HepG2 (cell line): ENCODE data around the gene SULT2B1. TPM values are rescaled to one million over a fixed set of nuclear protein-coding genes. Genes with fewer than 3 reads are reported as not detected.

Source experiments
- ATAC-seq: fragments of 200-7000 bp; cut with Tn5 transposase; 3 replicates; pipeline ENCODE4 v1.9.1; 2020; ENCODE audit warnings: mild to moderate bottlenecking, moderate library complexity
- BruUV-seq: library from RNA; stranded (reverse); fragments of 400-500 nt; replicated peaks from 2 replicates; lab custom pipeline; 2021; lab: Mats Ljungman, UMichigan
- CTCF ChIA-PET: fragments of 300-600 bp; formaldehyde crosslinking; extraction: SDS; loops from one replicate; lab custom pipeline; 2021; ENCODE audit warnings: low total read pairs, inconsistent platforms, low intra/inter-chr PET ratio; lab: Yijun Ruan, JAX
- POLR2A ChIA-PET: fragments of 350-600 bp; sonication (Branson Sonifier 250); formaldehyde crosslinking; loops from one replicate; lab custom pipeline; 2020; ENCODE audit warnings: antibody characterized with exemption, inconsistent platforms; lab: Yijun Ruan, JAX
- DNase-seq: peaks from one replicate; pipeline ENCODE4 v3.0.0-alpha.2; 2015; ENCODE audit warnings: low spot score
- FAIRE-seq: peaks from 3 replicates; lab custom pipeline; 2011; peaks lifted over from hg19 to GRCh38; lab: Jason Lieb, UNC
- H2AFZ ChIP-seq: one replicate; pipeline ENCODE4 v1.6.1; 2011; ENCODE audit warnings: low read length, inconsistent platforms
- H3K27ac ChIP-seq: fragments of 300-600 bp; 3 replicates; pipeline ENCODE4 v1.8.0; 2011; ENCODE audit warnings: mixed run types, mild to moderate bottlenecking, mixed read lengths, low read length, inconsistent platforms; ENCODE audit not compliant: insufficient read depth; ENCODE audit errors: extremely low read length
- H3K27me3 ChIP-seq, 2 experiments: fragments of 200-600 bp in 1 of 2; 2 replicates in 1 of 2; 3 replicates in 1 of 2; pipeline versions ENCODE4 v1.6.0 to v1.8.0; 2011; ENCODE audit warnings: low read length in 2 of 2, mild to moderate bottlenecking in 2 of 2, moderate library complexity in 2 of 2, inconsistent platforms in 1 of 2; ENCODE audit not compliant: insufficient read depth in 2 of 2, control insufficient read depth in 1 of 2
- H3K36me3 ChIP-seq, 2 experiments: fragments of 200-600 bp in 1 of 2; replicated peaks in 1 of 2; 2 replicates in 1 of 2; 3 replicates in 1 of 2; pipeline versions ENCODE4 v1.5.1 to v1.8.0; 2011; ENCODE audit warnings: low read length in 2 of 2, inconsistent platforms in 1 of 2; ENCODE audit not compliant: insufficient read depth in 2 of 2, control insufficient read depth in 1 of 2
- H3K4me1 ChIP-seq: 2 replicates; pipeline ENCODE4 v1.5.1; 2012; ENCODE audit warnings: low read length, inconsistent platforms; ENCODE audit not compliant: insufficient read depth
- H3K4me2 ChIP-seq: 2 replicates; pipeline ENCODE4 v1.6.0; 2011; ENCODE audit warnings: low read depth, low read length, inconsistent platforms
- H3K4me3 ChIP-seq, 3 experiments: fragments of 200-600 bp in 1 of 3; sonication (generic), shearing (Covaris generic) in 1 of 3; replicated peaks in 1 of 3; 2 replicates each; pipeline ENCODE4 v1.5.1; 2011 to 2016; ENCODE audit warnings: low read length in 3 of 3, inconsistent platforms in 2 of 3, low read depth in 2 of 3, mild to moderate bottlenecking in 2 of 3, control low read depth in 1 of 3, mixed read lengths in 1 of 3; ENCODE audit not compliant: insufficient read depth in 1 of 3
- H3K79me2 ChIP-seq: one replicate; pipeline ENCODE4 v1.6.1; 2011; ENCODE audit warnings: low read length, inconsistent platforms; ENCODE audit not compliant: insufficient read depth
- H3K9ac ChIP-seq: 2 replicates; pipeline ENCODE4 v1.6.0; 2011; ENCODE audit warnings: mild to moderate bottlenecking, low read depth, low read length, inconsistent platforms; ENCODE audit not compliant: insufficient read depth
- H3K9me3 ChIP-seq: 2 replicates; pipeline ENCODE4 v1.5.1; 2012; ENCODE audit warnings: mild to moderate bottlenecking, low read length
- H4K20me1 ChIP-seq: 2 replicates; pipeline ENCODE4 v1.6.0; 2011; ENCODE audit warnings: inconsistent platforms, mild to moderate bottlenecking, low read length, moderate library complexity; ENCODE audit not compliant: insufficient read depth
- ARHGAP35 ChIP-seq: sonication (generic); formaldehyde crosslinking; IDR thresholded peaks from 2 replicates; pipeline ENCODE4 v1.9.0; 2022; ENCODE audit warnings: mild to moderate bottlenecking, inconsistent platforms, moderate library complexity, missing genetic modification reagents, borderline replicate concordance
- CHD2 ChIP-seq: IDR thresholded peaks from 2 replicates; pipeline ENCODE4 v1.6.1; 2011; ENCODE audit warnings: low read depth, low read length, improper control_type of control experiment
- FLYWCH1 ChIP-seq: sonication (generic); formaldehyde crosslinking; IDR thresholded peaks from 2 replicates; pipeline ENCODE4 v1.8.1; 2023; ENCODE audit warnings: mild to moderate bottlenecking, missing genetic modification reagents
- GATAD2A ChIP-seq: IDR thresholded peaks from 2 replicates; pipeline ENCODE4 v1.6.1; 2016
- KLF6 ChIP-seq: IDR thresholded peaks from 2 replicates; pipeline ENCODE4 v1.8.0; 2016; ENCODE audit warnings: missing biosample characterization, missing genetic modification reagents
- NKX3-1 ChIP-seq: sonication (generic); formaldehyde crosslinking; IDR thresholded peaks from 2 replicates; pipeline ENCODE4 v1.5.0; 2020; ENCODE audit warnings: missing genetic modification reagents
- RBAK ChIP-seq: sonication (generic); formaldehyde crosslinking; IDR thresholded peaks from 2 replicates; pipeline ENCODE4 v1.5.1; 2020; ENCODE audit warnings: mild to moderate bottlenecking, missing genetic modification reagents
- THAP11 ChIP-seq: IDR thresholded peaks from 2 replicates; pipeline ENCODE4 v1.6.1; 2016; ENCODE audit warnings: missing biosample characterization, missing genetic modification reagents
- ZIK1 ChIP-seq: sonication (generic); formaldehyde crosslinking; IDR thresholded peaks from 2 replicates; pipeline ENCODE4 v1.5.0; 2020; ENCODE audit warnings: mild to moderate bottlenecking, low read depth, missing genetic modification reagents, borderline replicate concordance
- ZKSCAN8 ChIP-seq: IDR thresholded peaks from 2 replicates; pipeline ENCODE4 v1.6.1; 2016; ENCODE audit warnings: borderline replicate concordance, missing genetic modification reagents, missing compliant biosample characterization
- ZNF121 ChIP-seq: sonication (generic); formaldehyde crosslinking; IDR thresholded peaks from 2 replicates; pipeline ENCODE4 v1.5.0; 2020; ENCODE audit warnings: mild to moderate bottlenecking, missing genetic modification reagents
- ZNF224 ChIP-seq: sonication (generic); formaldehyde crosslinking; IDR thresholded peaks from 2 replicates; pipeline ENCODE4 v1.5.0; 2020; ENCODE audit warnings: mild to moderate bottlenecking, missing genetic modification reagents
- ZNF260 ChIP-seq: sonication (generic); formaldehyde crosslinking; IDR thresholded peaks from 2 replicates; pipeline ENCODE4 v1.4.0; 2020; ENCODE audit warnings: missing genetic modification reagents, low read depth, mild to moderate bottlenecking, borderline replicate concordance
- ZNF460 ChIP-seq: sonication (generic); formaldehyde crosslinking; IDR thresholded peaks from 2 replicates; pipeline ENCODE4 v1.5.1; 2020; ENCODE audit warnings: missing genetic modification reagents, mild to moderate bottlenecking, borderline replicate concordance
- ZNF549 ChIP-seq: sonication (generic); formaldehyde crosslinking; IDR thresholded peaks from 2 replicates; pipeline ENCODE4 v1.5.0; 2020; ENCODE audit warnings: missing genetic modification reagents
- ZNF629 ChIP-seq: sonication (generic); formaldehyde crosslinking; conservative IDR thresholded peaks from 2 replicates; pipeline ENCODE4 v1.5.0; 2020; ENCODE audit warnings: missing genetic modification reagents
- ZSCAN22 ChIP-seq: sonication (generic); formaldehyde crosslinking; IDR thresholded peaks from 2 replicates; pipeline ENCODE4 v1.4.0; 2020; ENCODE audit warnings: mild to moderate bottlenecking, missing genetic modification reagents
- WGBS: methylation state at CpG from one replicate; pipeline ENCODE4 v1.1.6; 2017; ENCODE audit warnings: low lambda C conversion rate; 5-methylcytosine and 5-hydroxymethylcytosine counted together
- in situ Hi-C: cut with HindIII; loops from 2 replicates; pipeline ENCODE4 v1.10.0; 2017; ENCODE audit warnings: low pct_unique_long_range_greater_than_20kb; ENCODE audit not compliant: extremely low pct_ligation_motif_present
- intact Hi-C: fragments of 100-400 bp; cut with micrococcal nuclease; formaldehyde crosslinking; loops from one replicate; pipeline ENCODE4 v1.10.0; 2022; ENCODE audit not compliant: unreplicated experiment
- polyA plus RNA-seq, 8 experiments: library from polyadenylated mRNA; depleted of rRNA in 3 of 8; stranded (reverse) in 7 of 8; unstranded in 1 of 8; fragments of >200 nt; fragmentation: Illumina TruSeq in 4 of 8; extraction: Trizol in 4 of 8; gene quantifications; 2 replicates each; pipeline versions ENCODE4 v1.2.1 to v1.2.3, GENCODE V29; 2011 to 2016; ENCODE audit warnings: low read depth in 4 of 8, missing spikeins in 1 of 8, mixed read lengths in 1 of 8; ENCODE audit not compliant: insufficient read depth in 1 of 8
- total RNA-seq, 5 experiments: library from RNA; depleted of rRNA; stranded (reverse); fragments of >200 nt; fragmentation: Illumina TruSeq; extraction: Trizol; gene quantifications; 2 replicates each; pipeline ENCODE4 v1.2.3, GENCODE V29; 2016; ENCODE audit warnings: low read depth in 1 of 5
- TF ChIP-seq, protein P1 (sequence below): sonication (generic); formaldehyde crosslinking; IDR thresholded peaks from 2 replicates; pipeline ENCODE4 v1.4.0; 2020; ENCODE audit warnings: missing genetic modification reagents
- TF ChIP-seq, protein P2 (sequence below): sonication (generic); formaldehyde crosslinking; IDR thresholded peaks from 2 replicates; pipeline ENCODE4 v1.4.0; 2020; ENCODE audit warnings: mild to moderate bottlenecking, missing genetic modification reagents

Gene SULT2B1
- total and polyA plus RNA-seq, 2 of the 13 experiments (the other 11 are each of a cell fraction or from before 2014, with no cell fraction given) = 0.13 TPM; not detected in 1

DNA sequence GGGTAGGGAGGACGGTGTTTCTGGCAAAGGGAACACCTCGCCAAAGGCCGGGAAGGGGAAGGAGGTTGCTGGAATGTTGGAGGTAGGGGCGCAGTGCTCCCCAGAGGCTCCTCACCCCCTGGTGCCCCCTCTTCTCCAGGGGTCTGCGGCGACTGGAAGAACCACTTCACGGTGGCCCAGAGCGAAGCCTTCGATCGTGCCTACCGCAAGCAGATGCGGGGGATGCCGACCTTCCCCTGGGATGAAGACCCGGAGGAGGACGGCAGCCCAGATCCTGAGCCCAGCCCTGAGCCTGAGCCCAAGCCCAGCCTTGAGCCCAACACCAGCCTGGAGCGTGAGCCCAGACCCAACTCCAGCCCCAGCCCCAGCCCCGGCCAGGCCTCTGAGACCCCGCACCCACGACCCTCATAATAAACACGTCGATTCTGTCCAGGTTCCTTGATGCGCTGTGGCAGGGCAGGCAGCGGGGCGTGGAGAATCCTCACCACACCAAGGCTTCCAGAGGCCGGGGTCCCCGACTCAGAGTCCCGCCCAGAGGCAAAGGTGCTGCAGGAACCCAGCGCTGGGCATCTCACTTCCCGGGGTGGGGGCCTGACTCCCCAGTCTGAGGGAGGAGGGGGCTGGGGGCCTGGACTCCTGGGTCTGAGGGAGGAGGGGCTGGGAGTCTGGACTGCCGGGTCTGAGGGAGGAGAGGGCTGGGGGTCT is 47.2 kb downstream of the SULT2B1 start (continued):
- no peak for TF ChIP-seq FLYWCH1 (CRISPR knock-in tag)
- TF ChIP-seq ZNF629 (CRISPR knock-in tag) = no peak
- TF ChIP-seq KLF6 (CRISPR knock-in tag) = no peak

DNA sequence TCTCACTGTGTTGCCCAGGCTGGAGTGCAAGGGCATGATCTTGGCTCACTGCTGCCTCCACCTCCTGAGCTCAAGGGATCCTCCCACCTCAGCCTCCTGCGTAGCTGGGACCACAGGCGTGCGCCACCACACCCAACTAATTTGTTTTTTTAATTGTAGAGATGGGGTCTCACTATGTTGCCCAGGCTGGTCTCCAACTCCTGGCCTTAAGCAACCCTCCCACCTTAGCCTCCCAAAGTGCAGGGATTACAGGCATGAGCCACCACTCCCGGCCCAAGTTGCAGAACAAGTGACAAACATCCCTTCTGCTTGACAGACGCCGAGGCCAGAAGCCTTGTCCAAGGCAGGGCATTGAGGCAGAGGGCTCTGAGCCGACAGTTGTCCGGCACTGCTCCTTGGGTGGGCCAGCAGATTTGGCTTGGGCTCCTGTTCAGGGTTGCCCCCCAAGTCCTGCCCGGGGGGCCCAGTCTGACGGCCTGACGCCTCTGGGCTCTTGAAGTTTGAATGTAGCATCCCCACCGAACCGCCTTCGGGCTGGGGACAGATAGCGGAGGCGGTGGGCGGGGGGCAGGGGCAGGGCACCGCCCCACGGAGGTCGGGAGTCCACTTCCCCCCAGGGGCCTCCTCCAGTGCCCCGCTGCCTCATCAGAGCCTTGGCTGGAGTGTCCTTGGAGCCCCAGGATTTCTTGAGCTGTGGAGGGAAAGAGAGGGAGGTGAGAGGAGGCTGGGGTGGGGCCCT is 48.9 kb downstream of the SULT2B1 start:
- Histone ChIP-seq H3K9me3 (no peaks in the 10 kb centered on the region), H2AFZ (no peak overlapping the region), H3K27ac (no peak overlapping the region), H3K27me3 (peaks cover 0 to 12% of the 10 kb centered on the region in 2 experiments; a peak in 2 of 5 replicates), H3K4me3 (no peak overlapping the region), H3K36me3 (no peaks in the 10 kb centered on the region), H3K4me1 (0 out of 2 replicates have a peak, but pooled peaks cover 6% of the 10 kb centered on the region), H3K79me2 (no peaks in the 10 kb centered on the region), H4K20me1 (no peaks in the 10 kb centered on the region), H3K9ac (no peak overlapping the region), H3K4me2 (0 out of 2 replicates have a peak overlapping the region, but pooled peaks have one; percentile 7)
- FAIRE-seq (no peak), DNase-seq (no peak), ATAC-seq (peak; percentile 18; the same call in 1 of the 3 replicates)
- POLR2A ChIA-PET = interaction anchor here (1.1 kb wide), 1 partner anchor 18 kb away, joined by 5 read pairs; the partner anchor contains the start of genes RPL18 and SPHK2
- intact Hi-C loops = no loop called here
- no TSS peak for BruUV-seq
- TF ChIP-seq, protein P1, sequence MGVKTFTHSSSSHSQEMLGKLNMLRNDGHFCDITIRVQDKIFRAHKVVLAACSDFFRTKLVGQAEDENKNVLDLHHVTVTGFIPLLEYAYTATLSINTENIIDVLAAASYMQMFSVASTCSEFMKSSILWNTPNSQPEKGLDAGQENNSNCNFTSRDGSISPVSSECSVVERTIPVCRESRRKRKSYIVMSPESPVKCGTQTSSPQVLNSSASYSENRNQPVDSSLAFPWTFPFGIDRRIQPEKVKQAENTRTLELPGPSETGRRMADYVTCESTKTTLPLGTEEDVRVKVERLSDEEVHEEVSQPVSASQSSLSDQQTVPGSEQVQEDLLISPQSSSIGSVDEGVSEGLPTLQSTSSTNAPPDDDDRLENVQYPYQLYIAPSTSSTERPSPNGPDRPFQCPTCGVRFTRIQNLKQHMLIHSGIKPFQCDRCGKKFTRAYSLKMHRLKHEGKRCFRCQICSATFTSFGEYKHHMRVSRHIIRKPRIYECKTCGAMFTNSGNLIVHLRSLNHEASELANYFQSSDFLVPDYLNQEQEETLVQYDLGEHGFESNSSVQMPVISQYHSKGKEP (CRISPR knock-in tag) = no peak
- TF ChIP-seq NKX3-1 (CRISPR knock-in tag) (no peak), ZNF549 (CRISPR knock-in tag) (no peak), ZNF224 (CRISPR knock-in tag) (no peak), ZNF460 (no peak), THAP11 (CRISPR knock-in tag) (no peak), ZNF121 (CRISPR knock-in tag) (peak; percentile 82), ZIK1 (CRISPR knock-in tag) (no peak), CHD2 (no peak), ZSCAN22 (peak; percentile 91), RBAK (CRISPR knock-in tag) (0 out of 2 replicates have a peak, but pooled peaks have one; percentile 43), ZKSCAN8 (CRISPR knock-in tag) (no peak), GATAD2A (CRISPR knock-in tag) (no peak), ZNF260 (CRISPR knock-in tag) (no peak), ARHGAP35 (CRISPR knock-in tag) (no peak)
- TF ChIP-seq, protein P2, sequence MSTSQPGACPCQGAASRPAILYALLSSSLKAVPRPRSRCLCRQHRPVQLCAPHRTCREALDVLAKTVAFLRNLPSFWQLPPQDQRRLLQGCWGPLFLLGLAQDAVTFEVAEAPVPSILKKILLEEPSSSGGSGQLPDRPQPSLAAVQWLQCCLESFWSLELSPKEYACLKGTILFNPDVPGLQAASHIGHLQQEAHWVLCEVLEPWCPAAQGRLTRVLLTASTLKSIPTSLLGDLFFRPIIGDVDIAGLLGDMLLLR = no peak
- 24% methylated on average over 15 of the region's 21 CpGs for WGBS
- in situ Hi-C loops = no loop called here
- CTCF ChIA-PET = no interaction called here
